Measurements from ENCODE around the gene MAD1L1. TPM values are rescaled to one million over a fixed set of nuclear protein-coding genes. Genes with fewer than 3 reads are reported as not detected.

Gene MAD1L1
- total and polyA plus RNA-seq, 3 donors from 2014 or later: 63.1 to 149 (median 94.6) TPM

DNA sequence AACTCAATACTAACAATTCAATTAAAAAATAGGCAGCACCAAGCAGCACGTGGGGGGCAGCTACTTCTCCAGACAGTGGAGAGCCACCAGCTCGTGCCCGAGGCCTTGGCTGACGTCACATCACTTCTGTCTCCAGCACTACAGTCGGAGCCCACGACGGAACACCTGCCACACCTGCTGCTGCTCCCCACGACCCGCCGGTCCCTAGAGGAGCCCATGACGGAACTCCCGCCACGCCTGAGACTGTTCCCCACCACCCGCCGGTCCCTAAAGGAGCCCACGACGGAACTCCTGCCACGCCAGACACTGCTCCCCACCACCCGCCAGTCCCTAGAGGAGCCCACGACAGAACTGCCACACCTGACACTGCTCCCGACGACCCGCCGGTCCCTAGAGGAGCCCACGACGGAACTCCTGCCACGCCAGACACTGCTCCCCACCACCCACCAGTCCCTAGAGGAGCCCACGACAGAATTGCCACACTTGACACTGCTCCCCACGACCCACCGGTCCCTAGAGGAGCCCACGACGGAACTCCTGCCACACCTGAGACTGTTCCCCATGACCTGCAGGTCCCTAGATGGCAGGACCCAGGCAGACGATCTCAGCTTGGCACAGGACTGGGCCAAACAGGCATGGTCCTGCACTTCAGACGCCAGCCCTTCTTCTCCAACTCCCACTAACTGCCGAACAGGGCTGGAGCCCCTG, 304.7 kb downstream of the MAD1L1 start:
- H3K27me3 ChIP-seq: no peaks in the 10 kb centered on the region
- WGBS, 2 donors: 91 to 93% methylated on average over 26 to 35 of the region's 35 CpGs
- intact Hi-C loops (cut with DNase I; ENCODE audit: low total_unique reads): no loop called here
- no peak overlapping the region for H3K27ac ChIP-seq
- no peaks in the 10 kb centered on the region for H3K36me3 ChIP-seq (ENCODE audit: low read depth, missing control alignments)
- H3K4me3 ChIP-seq: no peak overlapping the region
- no peak for DNase-seq
- no peaks in the 10 kb centered on the region for H3K9me3 ChIP-seq
- H3K4me1 ChIP-seq: peaks cover 9% of the 10 kb centered on the region
- TF ChIP-seq, protein P1, sequence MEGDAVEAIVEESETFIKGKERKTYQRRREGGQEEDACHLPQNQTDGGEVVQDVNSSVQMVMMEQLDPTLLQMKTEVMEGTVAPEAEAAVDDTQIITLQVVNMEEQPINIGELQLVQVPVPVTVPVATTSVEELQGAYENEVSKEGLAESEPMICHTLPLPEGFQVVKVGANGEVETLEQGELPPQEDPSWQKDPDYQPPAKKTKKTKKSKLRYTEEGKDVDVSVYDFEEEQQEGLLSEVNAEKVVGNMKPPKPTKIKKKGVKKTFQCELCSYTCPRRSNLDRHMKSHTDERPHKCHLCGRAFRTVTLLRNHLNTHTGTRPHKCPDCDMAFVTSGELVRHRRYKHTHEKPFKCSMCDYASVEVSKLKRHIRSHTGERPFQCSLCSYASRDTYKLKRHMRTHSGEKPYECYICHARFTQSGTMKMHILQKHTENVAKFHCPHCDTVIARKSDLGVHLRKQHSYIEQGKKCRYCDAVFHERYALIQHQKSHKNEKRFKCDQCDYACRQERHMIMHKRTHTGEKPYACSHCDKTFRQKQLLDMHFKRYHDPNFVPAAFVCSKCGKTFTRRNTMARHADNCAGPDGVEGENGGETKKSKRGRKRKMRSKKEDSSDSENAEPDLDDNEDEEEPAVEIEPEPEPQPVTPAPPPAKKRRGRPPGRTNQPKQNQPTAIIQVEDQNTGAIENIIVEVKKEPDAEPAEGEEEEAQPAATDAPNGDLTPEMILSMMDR (IDR thresholded peaks at IDR 0.05): no peak
- TF ChIP-seq POLR2A (IDR thresholded peaks at IDR 0.05): no peak

DNA sequence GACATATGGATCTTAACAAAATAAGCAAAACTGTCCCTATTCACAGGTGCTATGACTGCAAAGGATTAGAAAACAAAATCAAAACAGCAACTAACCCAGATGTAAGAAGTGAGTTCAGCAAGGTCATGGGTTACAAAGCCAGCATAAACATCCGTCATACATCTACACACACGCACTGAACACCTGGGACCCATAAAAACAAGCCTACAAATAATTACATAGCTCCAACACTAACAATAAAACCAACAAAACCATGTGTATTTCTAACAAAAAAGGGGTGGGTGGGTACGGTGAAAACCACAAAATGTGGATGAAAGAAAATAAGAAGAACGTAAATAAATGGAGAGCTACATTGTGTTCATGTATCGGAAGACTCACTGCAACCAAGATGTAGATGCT, 305.8 kb downstream of the MAD1L1 start:
- TF ChIP-seq POLR2A (IDR thresholded peaks at IDR 0.05): no peak
- TF ChIP-seq, protein P1 (IDR thresholded peaks at IDR 0.05): no peak
- Histone ChIP-seq H3K4me1 (no peaks in the 10 kb centered on the region), H3K27ac (no peak overlapping the region), H3K9me3 (no peaks in the 10 kb centered on the region), H3K4me3 (no peak overlapping the region), H3K36me3 (ENCODE audit: low read depth, missing control alignments) (no peaks in the 10 kb centered on the region), H3K27me3 (no peaks in the 10 kb centered on the region)
- intact Hi-C loops (cut with DNase I; ENCODE audit: low total_unique reads): no loop called here
- DNase-seq: no peak
- WGBS, 2 donors: 91 to 95% methylated on average over 5 of the region's 5 CpGs

DNA sequence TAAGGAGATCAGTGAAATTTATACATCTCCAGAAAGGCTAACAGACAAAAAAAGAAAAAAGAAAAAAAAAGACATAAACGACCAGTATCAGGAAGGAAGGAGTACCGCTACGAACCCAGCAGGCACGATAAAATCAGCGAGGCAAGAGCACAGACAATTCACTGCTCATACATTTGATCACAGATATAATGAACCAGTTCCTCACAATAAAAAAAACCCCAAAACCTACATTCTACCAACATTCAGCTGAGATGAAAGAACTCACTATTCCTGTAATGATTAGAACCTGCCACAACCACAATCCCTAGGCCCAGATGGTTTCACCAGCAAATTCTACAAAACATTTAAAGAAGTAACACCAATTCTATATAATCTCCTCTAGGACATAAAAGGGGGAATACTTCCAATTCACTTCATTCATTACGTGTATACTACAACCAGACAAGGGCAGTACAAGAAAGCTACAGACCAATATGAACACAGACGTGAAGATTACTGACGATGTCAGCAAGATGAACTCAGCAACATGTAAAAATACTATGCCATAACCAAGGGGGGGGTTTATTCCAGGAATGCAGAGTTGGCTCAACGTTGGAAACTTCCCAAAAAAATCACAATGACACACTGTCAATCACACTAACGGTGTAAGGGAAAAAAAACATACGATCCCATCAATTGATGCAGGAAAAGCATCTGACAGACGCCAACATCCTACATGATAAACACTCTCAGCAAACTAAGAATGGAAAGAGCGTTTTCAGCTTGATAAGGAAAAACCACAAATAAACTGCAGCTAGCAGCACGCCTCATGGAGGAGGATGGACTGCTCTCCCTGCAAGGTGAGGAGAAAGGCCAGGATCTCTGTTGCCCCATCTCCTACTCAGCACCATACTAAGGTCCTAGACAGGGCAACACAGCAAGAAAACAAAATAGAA, 306.5 kb downstream of the MAD1L1 start:
- Histone ChIP-seq H3K9me3 (no peaks in the 10 kb centered on the region), H3K27me3 (no peaks in the 10 kb centered on the region), H3K4me1 (no peaks in the 10 kb centered on the region), H3K27ac (no peak overlapping the region), H3K36me3 (ENCODE audit: low read depth, missing control alignments) (no peaks in the 10 kb centered on the region), H3K4me3 (no peak overlapping the region)
- TF ChIP-seq, protein P1 (IDR thresholded peaks at IDR 0.05): no peak
- TF ChIP-seq POLR2A (IDR thresholded peaks at IDR 0.05): no peak
- WGBS, 2 donors: 81% methylated on average over 14 of the region's 14 CpGs
- DNase-seq: no peak
- intact Hi-C loops (cut with DNase I; ENCODE audit: low total_unique reads): no loop called here

DNA sequence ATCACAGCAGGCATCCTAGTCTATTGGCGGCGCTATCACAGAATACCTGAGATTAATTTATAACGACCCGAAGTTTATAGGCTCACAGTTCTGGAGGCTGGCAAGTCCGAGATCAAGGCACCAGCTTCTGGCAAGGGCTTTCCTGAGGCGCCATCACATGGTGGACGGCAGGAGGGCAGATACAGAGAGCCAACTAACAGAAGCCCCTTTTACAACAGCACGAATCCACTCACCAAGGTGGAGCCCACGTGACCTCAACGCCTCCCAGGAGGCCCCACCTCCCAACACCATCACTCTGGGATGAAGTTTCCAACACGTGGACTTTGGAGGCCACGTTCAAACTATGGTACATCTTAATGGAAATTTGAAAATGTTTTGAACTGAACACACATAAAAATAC, 307.4 kb downstream of the MAD1L1 start:
- WGBS, 2 donors: 90 to 95% methylated on average over 12 of the region's 12 CpGs
- no peaks in the 10 kb centered on the region for H3K9me3 ChIP-seq
- intact Hi-C loops (cut with DNase I; ENCODE audit: low total_unique reads): no loop called here
- H3K27ac ChIP-seq: no peak overlapping the region
- no peaks in the 10 kb centered on the region for H3K4me1 ChIP-seq
- H3K36me3 ChIP-seq (ENCODE audit: low read depth, missing control alignments): no peaks in the 10 kb centered on the region
- no peak for DNase-seq
- no peak overlapping the region for H3K4me3 ChIP-seq
- H3K27me3 ChIP-seq: no peaks in the 10 kb centered on the region
- TF ChIP-seq, protein P1 (IDR thresholded peaks at IDR 0.05): no peak
- TF ChIP-seq POLR2A (IDR thresholded peaks at IDR 0.05): no peak
